Measurements from ENCODE around the gene C15orf62. TPM values are rescaled to one million over a fixed set of nuclear protein-coding genes. Genes with fewer than 3 reads are reported as not detected.

C15orf62 gene
- total RNA-seq, 6 donors from 2014 or later, result 0.81 to 4.2 (median 1.4) TPM

DNA sequence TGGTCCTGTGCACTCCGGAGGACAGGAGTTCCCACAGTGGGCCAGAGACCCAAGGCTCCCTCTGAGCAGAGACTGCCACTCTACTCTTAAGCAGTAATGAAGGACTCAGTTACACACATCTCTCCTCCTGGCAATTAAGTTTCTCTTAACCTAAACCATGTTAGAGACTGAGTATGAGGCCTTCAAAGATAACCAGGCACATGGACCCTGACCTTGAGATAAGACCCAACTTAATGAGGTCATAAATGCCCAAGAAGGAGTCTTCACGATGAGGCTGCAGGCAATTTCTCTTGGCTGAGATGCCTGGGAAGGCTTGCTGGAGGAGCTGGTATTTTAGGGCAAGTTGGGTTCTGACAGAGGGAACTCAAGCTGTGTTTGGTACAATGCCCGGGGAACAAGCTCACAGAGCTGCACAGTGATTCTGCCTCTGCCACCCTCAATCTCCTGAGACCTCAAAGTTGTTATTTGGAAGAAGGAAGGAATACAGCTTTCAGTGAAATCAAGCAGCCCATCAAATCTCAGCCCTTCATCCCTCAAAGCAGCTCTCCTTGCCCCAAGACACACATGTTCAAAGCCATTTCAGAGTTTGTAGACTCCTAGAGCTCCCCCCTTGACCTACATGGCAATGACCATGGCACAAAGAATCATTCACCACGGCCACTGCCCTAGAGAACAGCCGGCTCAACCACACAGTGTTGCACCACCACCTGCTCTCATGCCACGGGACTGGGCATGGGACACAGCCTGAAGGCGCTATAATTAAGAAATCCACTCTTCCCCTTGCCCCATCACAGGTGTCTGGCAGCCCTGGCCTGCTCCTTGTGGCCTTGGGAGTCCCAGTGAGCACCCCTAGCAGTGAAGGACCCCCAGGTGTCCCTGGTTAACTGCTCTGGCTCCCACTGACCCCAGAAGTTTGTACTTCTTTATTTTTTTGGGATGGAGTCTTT is 21.8 kb upstream of the C15orf62 start:
- Histone ChIP-seq H3K27ac (peak overlapping the region in 2 of 4 donors; percentile 0 to 48), H3K4me3 (no peak overlapping the region), H3K36me3 (peaks cover 6 to 83% (median 42%) of the 10 kb centered on the region in 4 donors), H3K4me1 (peaks cover under 1 to 7% (median 4%) of the 10 kb centered on the region in 4 donors), H3K27me3 (no peaks in the 10 kb centered on the region), H3K9me3 (no peaks in the 10 kb centered on the region)
- TF ChIP-seq, protein P1, sequence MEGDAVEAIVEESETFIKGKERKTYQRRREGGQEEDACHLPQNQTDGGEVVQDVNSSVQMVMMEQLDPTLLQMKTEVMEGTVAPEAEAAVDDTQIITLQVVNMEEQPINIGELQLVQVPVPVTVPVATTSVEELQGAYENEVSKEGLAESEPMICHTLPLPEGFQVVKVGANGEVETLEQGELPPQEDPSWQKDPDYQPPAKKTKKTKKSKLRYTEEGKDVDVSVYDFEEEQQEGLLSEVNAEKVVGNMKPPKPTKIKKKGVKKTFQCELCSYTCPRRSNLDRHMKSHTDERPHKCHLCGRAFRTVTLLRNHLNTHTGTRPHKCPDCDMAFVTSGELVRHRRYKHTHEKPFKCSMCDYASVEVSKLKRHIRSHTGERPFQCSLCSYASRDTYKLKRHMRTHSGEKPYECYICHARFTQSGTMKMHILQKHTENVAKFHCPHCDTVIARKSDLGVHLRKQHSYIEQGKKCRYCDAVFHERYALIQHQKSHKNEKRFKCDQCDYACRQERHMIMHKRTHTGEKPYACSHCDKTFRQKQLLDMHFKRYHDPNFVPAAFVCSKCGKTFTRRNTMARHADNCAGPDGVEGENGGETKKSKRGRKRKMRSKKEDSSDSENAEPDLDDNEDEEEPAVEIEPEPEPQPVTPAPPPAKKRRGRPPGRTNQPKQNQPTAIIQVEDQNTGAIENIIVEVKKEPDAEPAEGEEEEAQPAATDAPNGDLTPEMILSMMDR (IDR thresholded peaks at IDR 0.05), result no peak
- TF ChIP-seq EP300 (IDR thresholded peaks at IDR 0.05) (peak in 1 of 4 donors; percentile 75), POLR2A (IDR thresholded peaks at IDR 0.05) (peak in 1 of 4 donors; percentile 16)
- DNase-seq, result peak in 1 of 2 donors; percentile 57
- WGBS, 2 donors, result 72 to 73% methylated on average over 6 to 7 of the region's 7 CpGs
- peak; percentile 26 to 59 for ATAC-seq (ENCODE audit: low FRiP score in 2 of 2)

DNA sequence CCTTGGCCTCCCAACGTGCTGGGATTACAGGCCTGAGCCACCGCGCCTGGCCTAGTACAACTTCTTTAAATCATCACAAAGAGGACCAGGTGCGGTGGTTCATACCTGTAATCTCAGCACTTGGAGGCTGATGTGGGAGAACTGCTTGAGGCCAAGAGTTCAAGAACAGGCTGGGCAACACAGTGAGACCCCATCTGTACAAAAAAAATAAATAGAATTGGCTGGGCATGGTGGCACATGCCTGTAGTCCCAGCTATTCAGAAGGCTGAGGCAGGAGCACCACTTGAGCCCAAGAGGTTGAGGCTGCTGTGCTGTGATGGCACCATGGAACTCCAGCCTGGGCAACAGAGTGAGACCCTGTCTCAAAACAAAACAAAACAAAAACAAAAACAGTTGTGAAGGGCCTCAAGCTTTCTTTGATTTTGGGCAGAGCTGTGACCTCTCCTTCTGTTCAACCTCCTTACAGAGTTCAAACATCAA is 20.6 kb upstream of the C15orf62 start:
- no peak for DNase-seq
- 90 to 97% methylated on average over 4 of the region's 4 CpGs for WGBS, 2 donors
- no peak overlapping the region for H3K27ac ChIP-seq
- ATAC-seq (ENCODE audit: low FRiP score in 2 of 2), result no peak
- TF ChIP-seq, protein P1 (IDR thresholded peaks at IDR 0.05), result no peak
- no peak for TF ChIP-seq POLR2A (IDR thresholded peaks at IDR 0.05)
- TF ChIP-seq EP300 (IDR thresholded peaks at IDR 0.05), result no peak
- no peak for TF ChIP-seq POLR2AphosphoS5 (IDR thresholded peaks at IDR 0.05)
- peaks cover 6 to 72% (median 32%) of the 10 kb centered on the region in 4 donors for H3K36me3 ChIP-seq
- H3K27me3 ChIP-seq, result no peaks in the 10 kb centered on the region
- H3K9me3 ChIP-seq, result no peaks in the 10 kb centered on the region
- no peak overlapping the region for H3K4me3 ChIP-seq
- peaks cover 7 to 18% (median 15%) of the 10 kb centered on the region in 4 donors for H3K4me1 ChIP-seq

DNA sequence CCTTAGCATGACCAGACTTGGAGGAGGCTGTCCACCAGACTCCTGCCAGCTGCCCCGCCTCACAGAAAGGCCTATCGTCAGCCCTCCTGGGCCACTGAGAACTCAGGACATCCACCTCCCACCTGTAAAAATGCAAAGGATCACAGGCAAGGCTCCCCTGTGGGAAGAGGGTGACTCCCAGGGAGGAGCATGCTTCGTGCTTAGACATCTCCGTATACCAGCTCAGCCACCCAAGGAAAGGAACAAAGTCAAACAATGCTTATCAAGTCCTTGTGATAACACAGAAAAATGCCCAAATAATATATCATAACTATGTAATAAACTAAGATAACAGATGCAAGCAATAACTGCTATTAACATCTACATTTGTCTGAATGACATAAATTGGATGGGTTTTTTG is 18.9 kb upstream of the C15orf62 start:
- Histone ChIP-seq H3K36me3 (peaks cover 6 to 55% (median 24%) of the 10 kb centered on the region in 4 donors), H3K4me1 (peaks cover 13 to 24% (median 21%) of the 10 kb centered on the region in 4 donors), H3K27ac (no peak overlapping the region), H3K9me3 (no peaks in the 10 kb centered on the region), H3K27me3 (no peaks in the 10 kb centered on the region), H3K4me3 (no peak overlapping the region)
- DNase-seq, result no peak
- 93 to 94% methylated on average over 3 to 4 of the region's 4 CpGs for WGBS, 2 donors
- no peak for TF ChIP-seq POLR2A (IDR thresholded peaks at IDR 0.05)
- TF ChIP-seq POLR2AphosphoS5 (IDR thresholded peaks at IDR 0.05), result no peak
- TF ChIP-seq, protein P1 (IDR thresholded peaks at IDR 0.05), result no peak
- TF ChIP-seq EP300 (IDR thresholded peaks at IDR 0.05), result no peak
- no peak for ATAC-seq (ENCODE audit: low FRiP score in 2 of 2)

DNA sequence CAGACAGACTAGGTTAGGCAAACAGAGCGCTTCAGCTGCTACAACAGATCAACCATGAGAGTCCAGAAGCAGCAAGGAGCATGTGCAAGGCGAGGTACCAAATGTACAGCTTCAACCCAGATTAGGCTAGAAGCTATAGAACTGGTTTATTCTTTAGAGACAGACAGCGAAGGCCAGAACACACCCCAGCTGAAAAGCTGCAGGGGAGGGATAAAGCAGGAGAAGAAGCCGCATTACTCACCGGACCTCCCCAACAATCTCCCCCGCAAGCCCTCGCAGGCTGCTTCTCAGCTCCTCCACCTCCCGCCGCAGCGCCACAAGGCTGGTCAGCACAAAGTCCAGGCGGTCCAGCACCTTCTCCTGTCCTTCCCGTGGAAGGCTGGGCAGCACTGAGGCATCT is 18.0 kb upstream of the C15orf62 start:
- no peak for ATAC-seq (ENCODE audit: low FRiP score in 2 of 2)
- peaks cover 13 to 24% (median 21%) of the 10 kb centered on the region in 4 donors for H3K4me1 ChIP-seq
- 89 to 95% methylated on average over 3 to 12 of the region's 12 CpGs for WGBS, 2 donors
- no peak overlapping the region for H3K27ac ChIP-seq
- no peak for DNase-seq
- no peaks in the 10 kb centered on the region for H3K27me3 ChIP-seq
- TF ChIP-seq POLR2A (IDR thresholded peaks at IDR 0.05) (no peak), POLR2AphosphoS5 (IDR thresholded peaks at IDR 0.05) (no peak), EP300 (IDR thresholded peaks at IDR 0.05) (no peak)
- TF ChIP-seq, protein P1 (IDR thresholded peaks at IDR 0.05), result no peak
- H3K36me3 ChIP-seq, result peaks cover 6 to 53% (median 24%) of the 10 kb centered on the region in 4 donors
- no peaks in the 10 kb centered on the region for H3K9me3 ChIP-seq
- H3K4me3 ChIP-seq, result no peak overlapping the region

Data from upper lobe of left lung (tissue), 6 donors.